ENCODE results near the gene NIN.

NIN gene

DNA sequence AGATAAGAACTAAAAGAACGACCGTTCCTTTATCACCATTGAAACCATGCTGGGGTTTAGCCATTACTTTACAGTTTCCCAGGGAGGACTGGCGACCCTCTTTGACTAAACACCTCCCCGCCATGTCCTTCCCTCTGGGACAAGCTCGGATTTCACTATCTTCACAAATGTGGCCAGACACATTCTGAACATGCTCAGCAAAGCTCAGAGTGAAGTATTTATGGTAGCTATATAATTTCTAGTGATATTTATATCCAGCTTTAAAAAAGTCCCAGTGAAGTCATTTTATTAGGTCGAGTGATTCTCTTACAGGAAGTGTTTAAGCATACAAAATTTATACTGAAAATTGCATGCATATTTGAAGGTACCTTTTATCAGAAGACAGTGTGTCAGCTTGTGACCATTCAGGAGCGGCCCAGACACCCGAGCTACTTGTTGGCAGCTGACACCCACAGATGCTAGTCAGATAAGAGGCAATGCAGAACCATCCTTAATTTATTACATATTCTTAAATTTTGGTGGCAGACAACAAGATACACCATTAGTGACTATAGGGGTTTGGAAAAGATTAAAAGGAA is 36.8 kb downstream of the NIN start:
- DNase-seq (ENCODE audit: low read depth in 2 of 2), result no peak
- TF ChIP-seq, protein P1, sequence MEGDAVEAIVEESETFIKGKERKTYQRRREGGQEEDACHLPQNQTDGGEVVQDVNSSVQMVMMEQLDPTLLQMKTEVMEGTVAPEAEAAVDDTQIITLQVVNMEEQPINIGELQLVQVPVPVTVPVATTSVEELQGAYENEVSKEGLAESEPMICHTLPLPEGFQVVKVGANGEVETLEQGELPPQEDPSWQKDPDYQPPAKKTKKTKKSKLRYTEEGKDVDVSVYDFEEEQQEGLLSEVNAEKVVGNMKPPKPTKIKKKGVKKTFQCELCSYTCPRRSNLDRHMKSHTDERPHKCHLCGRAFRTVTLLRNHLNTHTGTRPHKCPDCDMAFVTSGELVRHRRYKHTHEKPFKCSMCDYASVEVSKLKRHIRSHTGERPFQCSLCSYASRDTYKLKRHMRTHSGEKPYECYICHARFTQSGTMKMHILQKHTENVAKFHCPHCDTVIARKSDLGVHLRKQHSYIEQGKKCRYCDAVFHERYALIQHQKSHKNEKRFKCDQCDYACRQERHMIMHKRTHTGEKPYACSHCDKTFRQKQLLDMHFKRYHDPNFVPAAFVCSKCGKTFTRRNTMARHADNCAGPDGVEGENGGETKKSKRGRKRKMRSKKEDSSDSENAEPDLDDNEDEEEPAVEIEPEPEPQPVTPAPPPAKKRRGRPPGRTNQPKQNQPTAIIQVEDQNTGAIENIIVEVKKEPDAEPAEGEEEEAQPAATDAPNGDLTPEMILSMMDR (IDR thresholded peaks at IDR 0.05; ENCODE audit: low read depth, low read length), result no peak
- no peak overlapping the region for H3K4me3 ChIP-seq (replicated peaks in 1 of 2; ENCODE audit: low read depth in 2 of 2, low read length in 2 of 2)

GRCh38 chr14:50792634-50793068 is 38.3 kb downstream of the NIN start:
- TF ChIP-seq, protein P1 (IDR thresholded peaks at IDR 0.05; ENCODE audit: low read depth, low read length), result no peak
- DNase-seq (ENCODE audit: low read depth in 2 of 2), result no peak
- H3K4me3 ChIP-seq (replicated peaks in 1 of 2; ENCODE audit: low read depth in 2 of 2, low read length in 2 of 2), result no peak overlapping the region

- no peak overlapping the region for H3K4me3 ChIP-seq (replicated peaks in 1 of 2; ENCODE audit: low read depth in 2 of 2, low read length in 2 of 2)
- DNase-seq (ENCODE audit: low read depth in 2 of 2), result peak in 1 of 2 donors; percentile 42
- TF ChIP-seq, protein P1 (IDR thresholded peaks at IDR 0.05; ENCODE audit: low read depth, low read length), result no peak
Measured at GRCh38 chr14:50792051-50792477, 38.9 kb downstream of the NIN start.

DNA sequence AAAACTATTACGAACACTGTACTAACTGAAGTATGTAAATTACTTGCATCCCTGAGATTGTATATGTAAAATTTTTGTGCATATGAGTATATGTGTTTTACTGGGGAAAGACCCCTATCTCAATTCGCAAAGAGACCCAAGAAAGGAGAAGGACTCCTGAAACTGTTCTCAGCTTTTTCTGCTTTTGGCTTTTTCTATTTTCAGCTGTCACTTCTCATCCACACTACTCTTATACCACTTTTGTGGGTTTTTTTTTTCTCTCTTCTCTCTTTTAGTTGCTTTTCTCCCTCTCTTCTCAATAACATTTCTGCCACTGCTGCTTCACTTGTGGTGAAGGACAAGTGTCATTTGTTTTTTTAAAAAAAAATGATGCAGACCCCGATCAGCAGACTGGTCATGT is 39.8 kb downstream of the NIN start:
- no peak overlapping the region for H3K4me3 ChIP-seq (replicated peaks in 1 of 2; ENCODE audit: low read depth in 2 of 2, low read length in 2 of 2)
- TF ChIP-seq, protein P1 (IDR thresholded peaks at IDR 0.05; ENCODE audit: low read depth, low read length), result no peak
- DNase-seq (ENCODE audit: low read depth in 2 of 2), result no peak

DNA sequence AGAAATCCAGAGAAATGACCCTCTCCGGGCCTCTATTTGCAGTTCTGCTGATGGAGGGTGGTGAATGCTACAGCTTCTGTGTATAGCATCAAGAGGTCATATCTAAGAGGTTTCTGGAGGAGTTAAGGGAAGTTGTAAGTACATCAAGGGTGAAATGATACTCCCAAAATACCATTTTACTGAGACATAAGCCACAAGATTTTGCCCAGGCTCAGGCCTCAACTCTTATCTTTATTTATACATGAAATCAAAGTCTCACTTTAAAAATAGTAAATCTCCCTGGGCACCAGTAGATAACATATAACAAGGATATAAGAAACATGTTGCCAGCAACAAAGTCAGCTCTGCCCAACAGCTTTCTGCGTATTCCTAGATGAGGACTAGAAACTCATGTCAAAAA is 40.4 kb downstream of the NIN start:
- DNase-seq (ENCODE audit: low read depth in 2 of 2), result peak in 1 of 2 donors; percentile 44
- no peak overlapping the region for H3K4me3 ChIP-seq (replicated peaks in 1 of 2; ENCODE audit: low read depth in 2 of 2, low read length in 2 of 2)
- TF ChIP-seq, protein P1 (IDR thresholded peaks at IDR 0.05; ENCODE audit: low read depth, low read length), result no peak

DNA sequence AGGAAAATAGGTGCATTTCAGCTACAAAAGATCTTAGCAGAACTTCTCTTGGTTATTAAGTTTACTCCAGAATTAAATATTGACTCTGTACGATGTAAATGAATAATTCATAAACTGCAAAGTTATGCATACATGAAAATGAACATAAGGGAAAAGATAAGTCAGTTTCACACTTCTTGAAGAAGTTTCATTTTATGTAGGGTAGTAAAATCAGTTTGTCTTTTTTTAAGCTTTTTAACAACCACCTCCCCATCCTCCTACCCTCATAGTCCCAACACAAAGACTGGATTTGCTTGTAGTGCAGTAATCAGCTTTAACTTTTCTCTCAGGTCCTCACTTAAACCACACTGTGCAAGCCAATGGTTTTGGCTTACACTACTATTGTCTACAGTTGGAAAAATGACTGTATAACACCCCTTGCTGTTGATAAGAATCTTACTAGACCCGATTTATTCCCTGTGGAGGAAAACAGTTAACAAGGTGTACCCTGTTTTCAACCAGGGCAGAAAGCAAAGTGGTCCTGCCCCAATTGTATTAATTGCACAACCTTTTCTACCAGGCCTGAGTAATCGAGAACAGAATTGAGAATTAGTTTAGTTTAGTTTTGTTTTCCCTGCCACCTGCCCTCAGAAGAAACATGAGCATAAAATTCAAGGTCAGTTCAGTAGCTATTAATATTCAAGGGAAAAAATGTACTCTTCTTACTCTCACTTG is 44.1 kb downstream of the NIN start:
- no peak overlapping the region for H3K4me3 ChIP-seq (replicated peaks in 1 of 2; ENCODE audit: low read depth in 2 of 2, low read length in 2 of 2)
- TF ChIP-seq, protein P1 (IDR thresholded peaks at IDR 0.05; ENCODE audit: low read depth, low read length), result no peak
- DNase-seq (ENCODE audit: low read depth in 2 of 2), result no peak
